Measurements from ENCODE around the gene TCEAL7.
A peak's percentile ranks its signal among the peaks of the same experiment; 100 is the strongest.

DNA sequence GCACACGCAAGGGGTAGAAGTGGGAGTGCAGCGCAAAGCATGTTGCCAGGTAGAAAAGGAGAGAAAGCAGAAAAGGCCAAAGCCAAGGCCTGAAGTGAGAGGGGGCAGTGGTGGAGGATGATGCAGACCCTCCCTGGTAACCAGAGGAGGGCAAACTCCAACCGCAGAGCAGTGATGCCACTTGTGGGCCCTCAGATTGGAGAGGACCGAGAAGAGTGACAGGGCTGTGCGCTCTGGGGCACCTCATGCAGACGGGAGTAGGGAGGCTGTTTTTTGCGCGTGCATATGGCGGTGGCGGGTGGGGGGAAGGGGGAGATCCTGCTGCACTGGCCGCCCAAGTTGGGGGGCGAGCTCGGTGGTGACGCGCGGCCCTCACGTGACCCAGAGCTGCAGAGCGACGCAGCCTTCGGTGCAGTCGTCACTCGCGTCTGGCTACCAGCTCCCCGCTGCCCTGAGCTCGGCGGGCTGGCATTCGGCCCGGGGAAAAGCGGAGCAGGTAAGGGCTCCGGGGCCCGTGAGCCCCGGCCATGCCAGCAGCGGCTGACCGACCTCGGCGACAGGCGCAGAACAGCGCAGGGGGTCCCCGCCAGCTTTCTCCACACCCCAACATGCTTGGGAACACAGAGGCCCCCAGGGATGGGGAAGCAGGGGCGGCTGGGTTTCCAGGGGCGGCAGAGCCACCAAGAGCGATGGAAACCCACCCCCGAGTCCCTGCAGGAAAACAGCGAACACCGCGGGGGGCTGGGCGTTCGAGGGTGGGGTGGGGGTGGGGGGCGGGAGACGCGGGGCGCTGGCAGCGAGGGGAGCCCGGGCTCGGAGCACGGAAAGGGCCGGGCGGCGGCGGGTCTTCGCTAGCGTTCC lies 46.3 kb downstream of the TCEAL7 start, which contains the start of gene BEX3:
- TF ChIP-seq REST (IDR thresholded peaks at IDR 0.05; ENCODE audit: insufficient read depth in 1 of 2, low read depth in 2 of 2, low read length in 2 of 2), result no peak
- no peak for TF ChIP-seq POLR2AphosphoS5 (IDR thresholded peaks at IDR 0.05; ENCODE audit: low read depth, low read length)
- TF ChIP-seq SIN3A (IDR thresholded peaks at IDR 0.05; ENCODE audit: borderline replicate concordance, insufficient read depth, low read length), result no peak
- no peak for TF ChIP-seq TAF1 (IDR thresholded peaks at IDR 0.05; ENCODE audit: borderline replicate concordance, insufficient read depth, low read length)
- TF ChIP-seq FOXP2 (optimal IDR thresholded peaks at IDR 0.05; ENCODE audit: borderline replicate concordance, extremely low read depth, extremely low read length, insufficient read depth), result peak; percentile 10

Data from PFSK-1 (cell line).